ENCODE data around the gene OAS1. TPM values are rescaled to one million over a fixed set of nuclear protein-coding genes. Genes with fewer than 3 reads are reported as not detected.

The OAS1 gene
- polyA plus RNA-seq, 1 donor (not counting 4 experiments of a cell fraction or from before 2014, with no cell fraction given) = 88.3 TPM

- no peaks in the 10 kb centered on the region for H4K20me1 ChIP-seq (ENCODE audit: control insufficient read depth, extremely low read depth, insufficient read depth, low read length)
- no peak overlapping the region for H2AFZ ChIP-seq (ENCODE audit: control insufficient read depth, low read length)
- DNase-seq (ENCODE audit: low read depth, low spot score) = no peak
- dilution Hi-C loops (cut with MboI; ENCODE audit: extremely low pct_ligation_motif_present, low sequenced_read_pairs) = no loop called here
- no peak overlapping the region for H3K4me3 ChIP-seq (ENCODE audit: control insufficient read depth in 2 of 3, extremely low read depth in 1 of 3, insufficient read depth in 2 of 3, low read depth in 1 of 3, low read length in 3 of 3)
- H3K36me3 ChIP-seq (ENCODE audit: control insufficient read depth in 2 of 2, extremely low read depth in 1 of 2, insufficient read depth in 2 of 2, low read length in 2 of 2) = peaks cover 20 to 23% of the 10 kb centered on the region in 2 experiments
- H3K9ac ChIP-seq (ENCODE audit: control insufficient read depth, extremely low read depth, insufficient read depth, low read length) = no peak overlapping the region
- H3K4me2 ChIP-seq (ENCODE audit: control insufficient read depth, extremely low read depth, insufficient read depth, low read depth, low read length) = no peak overlapping the region
- no peak for FAIRE-seq
- no peaks in the 10 kb centered on the region for H3K9me3 ChIP-seq (ENCODE audit: control insufficient read depth, low read depth, low read length)
- no peaks in the 10 kb centered on the region for H3K27me3 ChIP-seq (ENCODE audit: control insufficient read depth, extremely low read depth, insufficient read depth, low read length)
- H3K4me1 ChIP-seq (ENCODE audit: control insufficient read depth, extremely low read depth, insufficient read depth, low read length) = no peaks in the 10 kb centered on the region
- no peak overlapping the region for H3K27ac ChIP-seq (ENCODE audit: control insufficient read depth, insufficient read depth, low read length)
- TF ChIP-seq EZH2 (IDR thresholded peaks at IDR 0.05; ENCODE audit: low read length) (no peak), CTCF (optimal IDR thresholded peaks at IDR 0.05 in 1 of 3, IDR thresholded peaks at IDR 0.05 in 1 of 3, conservative IDR thresholded peaks at IDR 0.05 in 1 of 3; ENCODE audit: extremely low read depth in 1 of 3, insufficient read depth in 2 of 3, low read length in 3 of 3) (no peak)
- no peaks in the 10 kb centered on the region for H3K9me1 ChIP-seq (ENCODE audit: control insufficient read depth, extremely low read depth, insufficient read depth, low read length)
- H3K79me2 ChIP-seq (ENCODE audit: control insufficient read depth, insufficient read depth, low read length) = peaks cover 9% of the 10 kb centered on the region
These were observed 40.6 kb downstream of the OAS1 start for GRCh38 chr12:112947314-112947713.

- Histone ChIP-seq H3K4me1 (ENCODE audit: control insufficient read depth, extremely low read depth, insufficient read depth, low read length) (no peaks in the 10 kb centered on the region), H3K9me1 (ENCODE audit: control insufficient read depth, extremely low read depth, insufficient read depth, low read length) (no peaks in the 10 kb centered on the region), H3K4me3 (ENCODE audit: control insufficient read depth in 2 of 3, extremely low read depth in 1 of 3, insufficient read depth in 2 of 3, low read depth in 1 of 3, low read length in 3 of 3) (no peak overlapping the region), H3K79me2 (ENCODE audit: control insufficient read depth, insufficient read depth, low read length) (peaks cover 7% of the 10 kb centered on the region), H3K4me2 (ENCODE audit: control insufficient read depth, extremely low read depth, insufficient read depth, low read depth, low read length) (no peak overlapping the region), H3K9me3 (ENCODE audit: control insufficient read depth, low read depth, low read length) (no peaks in the 10 kb centered on the region), H3K36me3 (ENCODE audit: control insufficient read depth in 2 of 2, extremely low read depth in 1 of 2, insufficient read depth in 2 of 2, low read length in 2 of 2) (peaks cover 20 to 26% of the 10 kb centered on the region in 2 experiments), H3K9ac (ENCODE audit: control insufficient read depth, extremely low read depth, insufficient read depth, low read length) (no peak overlapping the region), H3K27me3 (ENCODE audit: control insufficient read depth, extremely low read depth, insufficient read depth, low read length) (no peaks in the 10 kb centered on the region), H2AFZ (ENCODE audit: control insufficient read depth, low read length) (no peak overlapping the region), H3K27ac (ENCODE audit: control insufficient read depth, insufficient read depth, low read length) (no peak overlapping the region), H4K20me1 (ENCODE audit: control insufficient read depth, extremely low read depth, insufficient read depth, low read length) (no peaks in the 10 kb centered on the region)
- FAIRE-seq (no peak), DNase-seq (ENCODE audit: low read depth, low spot score) (no peak)
- dilution Hi-C loops (cut with MboI; ENCODE audit: extremely low pct_ligation_motif_present, low sequenced_read_pairs) = no loop called here
- TF ChIP-seq CTCF (optimal IDR thresholded peaks at IDR 0.05 in 1 of 3, IDR thresholded peaks at IDR 0.05 in 1 of 3, conservative IDR thresholded peaks at IDR 0.05 in 1 of 3; ENCODE audit: extremely low read depth in 1 of 3, insufficient read depth in 2 of 3, low read length in 3 of 3) (no peak), EZH2 (IDR thresholded peaks at IDR 0.05; ENCODE audit: low read length) (no peak)
These were observed 41.0 kb downstream of the OAS1 start for GRCh38 chr12:112947761-112948160.
